B cell (primary cell): ENCODE results near the gene PAFAH1B2. TPM values are rescaled to one million over a fixed set of nuclear protein-coding genes. Genes with fewer than 3 reads are reported as not detected.

ENCODE experiments used
- ATAC-seq: fragments of 200-7000 bp; cut with Tn5 transposase; one replicate; pipeline ENCODE4 v1.10.0; 2021; ENCODE audit warnings: low read depth, mild to moderate bottlenecking, moderate number of reproducible peaks, moderate library complexity
- CTCF ChIA-PET: fragments of 350-600 bp; sonication (Branson Sonifier 250); formaldehyde crosslinking; loops from one replicate; lab custom pipeline; 2021; ENCODE audit warnings: antibody characterized with exemption, inconsistent platforms; lab: Charles Lee
- POLR2A ChIA-PET: fragments of 350-600 bp; sonication (Branson Sonifier 250); formaldehyde crosslinking; loops from one replicate; lab custom pipeline; 2021; ENCODE audit warnings: antibody characterized with exemption; lab: Charles Lee
- DNase-seq: peaks from one replicate; pipeline ENCODE4 v3.0.0; 2013
- H2AFZ ChIP-seq: 2 replicates; pipeline ENCODE4 v1.6.1; 2012; ENCODE audit warnings: mild to moderate bottlenecking, low read depth, low read length; ENCODE audit not compliant: insufficient read depth, poor library complexity, severe bottlenecking
- H3K27ac ChIP-seq, 2 donors: 1 replicate in 1 of 2; 2 replicates in 1 of 2; pipeline ENCODE4 v1.5.1; 2012 to 2013; ENCODE audit warnings: low read length in 2 of 2, mild to moderate bottlenecking in 2 of 2, moderate library complexity in 1 of 2
- H3K27me3 ChIP-seq, 4 experiments: fragments of 200-600 bp in 1 of 4; sonication (generic) in 1 of 4; replicated peaks in 1 of 4; 1 replicate in 2 of 4; 2 replicates in 2 of 4; pipeline versions ENCODE4 v1.6.1 to v1.7.0; 2013 to 2016; ENCODE audit warnings: low read length in 3 of 4, mild to moderate bottlenecking in 2 of 4, mixed read lengths in 1 of 4, moderate library complexity in 1 of 4; ENCODE audit not compliant: insufficient read depth in 4 of 4, control insufficient read depth in 3 of 4; ENCODE audit errors: control extremely low read depth in 1 of 4
- H3K36me3 ChIP-seq, 2 experiments: replicated peaks in 1 of 2; 1 replicate in 1 of 2; 2 replicates in 1 of 2; pipeline versions ENCODE4 v1.6.1 to v1.7.1; 2013; ENCODE audit warnings: low read length in 1 of 2; ENCODE audit not compliant: insufficient read depth in 2 of 2, control insufficient read depth in 1 of 2; ENCODE audit errors: control extremely low read depth in 1 of 2, extremely low read depth in 1 of 2
- H3K4me1 ChIP-seq, 2 donors: fragments of 200-600 bp in 1 of 2; sonication (generic) in 1 of 2; 1 replicate in 1 of 2; 2 replicates in 1 of 2; pipeline versions ENCODE4 v1.5.1 to v1.6.1; 2013 to 2017; ENCODE audit warnings: low read length in 2 of 2; ENCODE audit not compliant: control insufficient read depth in 2 of 2, insufficient read depth in 2 of 2
- H3K4me2 ChIP-seq: replicated peaks from 2 replicates; pipeline ENCODE3; 2012; ENCODE audit warnings: mild to moderate bottlenecking, low read depth, low read length; ENCODE audit not compliant: poor library complexity, severe bottlenecking
- H3K4me3 ChIP-seq, 5 experiments: fragments of 200-600 bp in 1 of 5; sonication (generic) in 1 of 5; 1 replicate in 3 of 5; 2 replicates in 2 of 5; pipeline versions ENCODE4 v1.5.1 to v1.7.0; 2011 to 2016; ENCODE audit warnings: low read length in 4 of 5, mild to moderate bottlenecking in 4 of 5, low read depth in 2 of 5, control low read depth in 1 of 5, moderate library complexity in 1 of 5; ENCODE audit not compliant: insufficient read depth in 1 of 5; ENCODE audit errors: control extremely low read depth in 1 of 5, extremely low read depth in 1 of 5
- H3K79me2 ChIP-seq: fragments of 200-600 bp; sonication (generic); one replicate; pipeline ENCODE4 v1.6.0; 2016; ENCODE audit warnings: low read length; ENCODE audit not compliant: control insufficient read depth, insufficient read depth
- H3K9ac ChIP-seq: fragments of 200-600 bp; sonication (generic); 2 replicates; pipeline ENCODE4 v1.6.1; 2017; ENCODE audit warnings: mild to moderate bottlenecking, low read length, moderate library complexity
- H3K9me3 ChIP-seq, 3 donors: one replicate each; pipeline versions ENCODE4 v1.6.1 to v1.7.1; 2013; ENCODE audit warnings: low read length in 2 of 3; ENCODE audit not compliant: control insufficient read depth in 2 of 3, insufficient read depth in 1 of 3; ENCODE audit errors: control extremely low read depth in 1 of 3
- H4K20me1 ChIP-seq: 2 replicates; pipeline ENCODE4 v1.6.0; 2012; ENCODE audit warnings: mild to moderate bottlenecking, low read length; ENCODE audit not compliant: insufficient read depth, control insufficient read depth, poor library complexity, severe bottlenecking
- H3K27ac Mint-ChIP-seq: one replicate; pipeline ENCODE4 v1.8.0; 2021; ENCODE audit warnings: mixed read lengths
- H3K27me3 Mint-ChIP-seq: one replicate; pipeline ENCODE4 v1.8.0; 2021; ENCODE audit warnings: mixed read lengths
- H3K4me1 Mint-ChIP-seq: one replicate; pipeline ENCODE4 v1.8.0; 2021; ENCODE audit warnings: mixed read lengths
- H3K4me3 Mint-ChIP-seq: one replicate; pipeline ENCODE4 v1.8.0; 2021; ENCODE audit warnings: mixed read lengths
- H3K9me3 Mint-ChIP-seq: one replicate; pipeline ENCODE4 v1.8.0; 2022; ENCODE audit warnings: mixed read lengths; ENCODE audit not compliant: insufficient read depth
- CTCF ChIP-seq: fragments of 200-600 bp; IDR thresholded peaks from one replicate; pipeline ENCODE4 v1.8.0; 2022; ENCODE audit warnings: antibody characterized with exemption, mild to moderate bottlenecking
- EZH2 ChIP-seq: IDR thresholded peaks from 2 replicates; pipeline ENCODE4 v1.6.1; 2012; ENCODE audit warnings: borderline replicate concordance, low read depth, mild to moderate bottlenecking, moderate library complexity, low read length; ENCODE audit not compliant: insufficient read depth, poor library complexity, severe bottlenecking
- WGBS: methylation state at CpG from one replicate; pipeline ENCODE4 v1.1.5; 2013; ENCODE audit warnings: missing lambda C conversion rate; ENCODE audit not compliant: insufficient coverage; 5-methylcytosine and 5-hydroxymethylcytosine counted together
- intact Hi-C: fragments of 100-400 bp; cut with micrococcal nuclease; formaldehyde crosslinking; loops from one replicate; pipeline ENCODE4 v1.10.0; 2022
- polyA plus RNA-seq: library from polyadenylated mRNA; depleted of rRNA; stranded (reverse); fragments of >200 nt; gene quantifications from 2 replicates; pipeline ENCODE4 v1.2.3, GENCODE V29; 2012
- total RNA-seq, 2 donors: library from RNA; stranded (reverse); fragments of 120-200 nt in 1 of 2; gene quantifications; 1 replicate in 1 of 2; 2 replicates in 1 of 2; pipeline versions ENCODE4 v1.2.3 to v1.2.4, GENCODE V29; 2013 to 2022

The PAFAH1B2 gene
- total and polyA plus RNA-seq, 2 donors (not counting 1 experiment from before 2014, with no cell fraction given): 10.7 to 103 TPM

GRCh38 chr11:117160826-117161225 is 16.7 kb downstream of the PAFAH1B2 start:
- POLR2A ChIA-PET: no interaction called here
- no peak overlapping the region for H3K4me3 Mint-ChIP-seq
- TF ChIP-seq EZH2: no peak
- no peak for TF ChIP-seq CTCF
- H3K4me1 ChIP-seq: peaks cover 0 to 4% of the 10 kb centered on the region in 2 donors
- H3K27me3 ChIP-seq: no peaks in the 10 kb centered on the region
- peak overlapping the region in 1 of 2 donors; percentile 12 for H3K27ac ChIP-seq
- no CpG with 5 or more reads among the region's 2 CpGs for WGBS
- CTCF ChIA-PET: interaction anchor here (1.0 to 1.6 kb wide), 3 partner anchors 12 to 55 kb away, joined by 3 to 4 read pairs (median 3); no protein-coding TSS in a partner anchor
- H3K27ac Mint-ChIP-seq: peak overlapping the region; percentile 6
- no peak overlapping the region for H3K4me2 ChIP-seq
- no peak overlapping the region for H3K4me3 ChIP-seq
- H3K27me3 Mint-ChIP-seq: no peaks in the 10 kb centered on the region
- peaks cover 51% of the 10 kb centered on the region for H4K20me1 ChIP-seq
- H3K4me1 Mint-ChIP-seq: peaks cover 21% of the 10 kb centered on the region
- intact Hi-C loops: no loop called here
- ATAC-seq (no peak), DNase-seq (no peak)
- H3K9ac ChIP-seq: no peak overlapping the region
- no peaks in the 10 kb centered on the region for H3K9me3 ChIP-seq
- H3K79me2 ChIP-seq: peaks cover 67% of the 10 kb centered on the region
- H3K36me3 ChIP-seq: peaks cover 15 to 66% of the 10 kb centered on the region in 2 experiments
- no peaks in the 10 kb centered on the region for H3K9me3 Mint-ChIP-seq
- H2AFZ ChIP-seq: no peak overlapping the region

- ChIA-PET CTCF (interaction anchor here (1.0 to 2.0 kb wide), 5 partner anchors 9 to 58 kb away, joined by 3 to 4 read pairs (median 4); partner anchors contain the start of gene SIDT2), POLR2A (interaction anchor here (1.7 kb wide), 1 partner anchor 22 kb away, joined by 6 read pairs; the partner anchor contains the start of gene PAFAH1B2)
- Mint-ChIP-seq H3K4me1 (no peaks in the 10 kb centered on the region), H3K27me3 (no peaks in the 10 kb centered on the region), H3K4me3 (no peak overlapping the region), H3K27ac (no peak overlapping the region), H3K9me3 (no peaks in the 10 kb centered on the region)
- Histone ChIP-seq H3K27me3 (no peaks in the 10 kb centered on the region), H3K9ac (no peak overlapping the region), H3K36me3 (peaks cover 14 to 82% of the 10 kb centered on the region in 2 experiments), H3K4me2 (no peak overlapping the region), H3K9me3 (no peaks in the 10 kb centered on the region), H3K4me3 (no peak overlapping the region), H3K4me1 (no peaks in the 10 kb centered on the region), H3K27ac (no peak overlapping the region), H4K20me1 (peaks cover 18% of the 10 kb centered on the region), H2AFZ (no peak overlapping the region), H3K79me2 (peaks cover 15% of the 10 kb centered on the region)
- ATAC-seq: no peak
- intact Hi-C loops: no loop called here
- 67% methylated on average over 1 of the region's 1 CpG for WGBS
- TF ChIP-seq EZH2 (no peak), CTCF (no peak)
- DNase-seq: no peak
Observed at GRCh38 chr11:117166491-117166890, 22.4 kb downstream of the PAFAH1B2 start.
